ENCODE data around the gene MAB21L1. TPM values are rescaled to one million over a fixed set of nuclear protein-coding genes. Genes with fewer than 3 reads are reported as not detected.

MAB21L1 gene
- total RNA-seq, 4 donors from 2014 or later: 1.1 TPM; not detected in 3

- TF ChIP-seq POLR2A (IDR thresholded peaks at IDR 0.05): no peak
- no peak for TF ChIP-seq CTCF (IDR thresholded peaks at IDR 0.05)
- no peaks in the 10 kb centered on the region for H3K9me3 ChIP-seq
- no peaks in the 10 kb centered on the region for H3K36me3 ChIP-seq
- H3K27me3 ChIP-seq: no peaks in the 10 kb centered on the region
- H3K4me3 ChIP-seq: no peak overlapping the region
- no peaks in the 10 kb centered on the region for H3K4me1 ChIP-seq
- no peak for DNase-seq
- intact Hi-C loops (cut with DNase I; ENCODE audit: low total_unique reads): no loop called here
- no peak overlapping the region for H3K27ac ChIP-seq
Measured at GRCh38 chr13:35514061-35514477, 37.6 kb upstream of the MAB21L1 start.

GRCh38 chr13:35512271-35512920 lies 35.9 kb upstream of the MAB21L1 start:
- no peaks in the 10 kb centered on the region for H3K9me3 ChIP-seq
- TF ChIP-seq CTCF (IDR thresholded peaks at IDR 0.05) (no peak), POLR2A (IDR thresholded peaks at IDR 0.05) (no peak)
- H3K4me3 ChIP-seq: no peak overlapping the region
- intact Hi-C loops (cut with DNase I; ENCODE audit: low total_unique reads): no loop called here
- no peaks in the 10 kb centered on the region for H3K27me3 ChIP-seq
- no peaks in the 10 kb centered on the region for H3K4me1 ChIP-seq
- H3K27ac ChIP-seq: no peak overlapping the region
- peak; percentile 54 to 61 for DNase-seq
- no peaks in the 10 kb centered on the region for H3K36me3 ChIP-seq

GRCh38 chr13:35502456-35502855 lies 26.0 kb upstream of the MAB21L1 start:
- no peak for DNase-seq
- Histone ChIP-seq H3K4me3 (no peak overlapping the region), H3K27ac (no peak overlapping the region), H3K27me3 (no peaks in the 10 kb centered on the region), H3K9me3 (no peaks in the 10 kb centered on the region), H3K36me3 (no peaks in the 10 kb centered on the region), H3K4me1 (no peaks in the 10 kb centered on the region)
- TF ChIP-seq POLR2A (IDR thresholded peaks at IDR 0.05) (no peak), CTCF (IDR thresholded peaks at IDR 0.05) (no peak)
- intact Hi-C loops (cut with DNase I; ENCODE audit: low total_unique reads): no loop called here

- intact Hi-C loops (cut with DNase I; ENCODE audit: low total_unique reads): no loop called here
- TF ChIP-seq CTCF (IDR thresholded peaks at IDR 0.05): no peak
- Histone ChIP-seq H3K4me3 (no peak overlapping the region), H3K36me3 (no peaks in the 10 kb centered on the region), H3K9me3 (no peaks in the 10 kb centered on the region), H3K27me3 (no peaks in the 10 kb centered on the region), H3K27ac (no peak overlapping the region), H3K4me1 (no peaks in the 10 kb centered on the region)
- DNase-seq: no peak
Measured at GRCh38 chr13:35501661-35502235, 25.3 kb upstream of the MAB21L1 start.

GRCh38 chr13:35500144-35500543 lies 23.7 kb upstream of the MAB21L1 start:
- no peaks in the 10 kb centered on the region for H3K4me1 ChIP-seq
- H3K36me3 ChIP-seq: no peaks in the 10 kb centered on the region
- intact Hi-C loops (cut with DNase I; ENCODE audit: low total_unique reads): no loop called here

More at GRCh38 chr13:35500144-35500543, 23.7 kb upstream of the MAB21L1 start:
- H3K27ac ChIP-seq: no peak overlapping the region
- H3K9me3 ChIP-seq: no peaks in the 10 kb centered on the region
- TF ChIP-seq POLR2A (IDR thresholded peaks at IDR 0.05) (no peak), CTCF (IDR thresholded peaks at IDR 0.05) (no peak)
- no peak overlapping the region for H3K4me3 ChIP-seq
- DNase-seq: no peak
- no peaks in the 10 kb centered on the region for H3K27me3 ChIP-seq
